Keratinocyte (primary cell): Measurements from ENCODE around the gene UFD1.

ENCODE experiments used
- EZH2 ChIP-seq: IDR thresholded peaks from one replicate; pipeline ENCODE4 v1.6.1; 2012; ENCODE audit warnings: inconsistent platforms, mild to moderate bottlenecking, low read length, moderate library complexity
- TF ChIP-seq, protein P1 (sequence below), 3 experiments: IDR thresholded peaks in 1 of 3; conservative IDR thresholded peaks in 1 of 3; optimal IDR thresholded peaks in 1 of 3; 2 replicates in 2 of 3; 3 replicates in 1 of 3; pipeline versions ENCODE3 to v1.5.1; 2011; ENCODE audit warnings: low read length in 3 of 3, mild to moderate bottlenecking in 3 of 3, moderate library complexity in 2 of 3, control low read depth in 1 of 3, inconsistent platforms in 1 of 3; ENCODE audit not compliant: insufficient read depth in 2 of 3; ENCODE audit errors: extremely low read depth in 1 of 3

DNA sequence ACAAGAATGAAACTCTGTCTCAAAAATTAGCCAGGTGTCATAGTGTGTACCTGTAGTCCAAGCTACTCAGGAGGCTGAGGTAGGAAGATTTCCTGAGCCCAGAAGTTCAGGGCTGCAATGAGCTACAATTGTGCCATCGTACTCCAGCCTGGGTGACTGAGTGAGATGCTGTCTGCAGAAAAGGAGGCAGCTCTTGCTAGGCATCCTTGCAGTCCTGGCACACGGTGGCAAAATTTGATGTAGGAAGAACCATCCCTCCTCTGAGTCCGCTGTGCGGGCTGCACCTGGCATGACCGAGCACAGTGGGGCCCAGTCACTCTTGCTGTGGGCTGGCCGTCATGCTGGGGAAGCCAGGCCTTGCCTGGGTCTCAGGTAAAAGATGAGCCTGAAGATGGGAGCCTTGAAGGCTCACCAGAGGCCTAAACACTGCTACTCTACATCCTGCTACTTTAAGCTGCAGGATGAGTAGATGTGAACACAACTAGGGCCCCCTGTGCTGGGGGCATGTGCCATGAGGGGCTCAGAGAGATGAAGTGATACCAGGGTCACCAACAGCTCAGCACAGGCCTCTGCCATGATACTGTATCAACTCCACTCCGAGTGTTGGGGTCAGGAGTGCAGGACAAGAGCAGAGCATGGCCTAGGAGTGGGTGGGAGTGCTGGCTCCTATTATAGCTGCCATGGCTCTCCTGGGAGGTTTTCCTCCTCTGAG, 19.3 kb upstream of the UFD1 start:
- TF ChIP-seq, protein P1, sequence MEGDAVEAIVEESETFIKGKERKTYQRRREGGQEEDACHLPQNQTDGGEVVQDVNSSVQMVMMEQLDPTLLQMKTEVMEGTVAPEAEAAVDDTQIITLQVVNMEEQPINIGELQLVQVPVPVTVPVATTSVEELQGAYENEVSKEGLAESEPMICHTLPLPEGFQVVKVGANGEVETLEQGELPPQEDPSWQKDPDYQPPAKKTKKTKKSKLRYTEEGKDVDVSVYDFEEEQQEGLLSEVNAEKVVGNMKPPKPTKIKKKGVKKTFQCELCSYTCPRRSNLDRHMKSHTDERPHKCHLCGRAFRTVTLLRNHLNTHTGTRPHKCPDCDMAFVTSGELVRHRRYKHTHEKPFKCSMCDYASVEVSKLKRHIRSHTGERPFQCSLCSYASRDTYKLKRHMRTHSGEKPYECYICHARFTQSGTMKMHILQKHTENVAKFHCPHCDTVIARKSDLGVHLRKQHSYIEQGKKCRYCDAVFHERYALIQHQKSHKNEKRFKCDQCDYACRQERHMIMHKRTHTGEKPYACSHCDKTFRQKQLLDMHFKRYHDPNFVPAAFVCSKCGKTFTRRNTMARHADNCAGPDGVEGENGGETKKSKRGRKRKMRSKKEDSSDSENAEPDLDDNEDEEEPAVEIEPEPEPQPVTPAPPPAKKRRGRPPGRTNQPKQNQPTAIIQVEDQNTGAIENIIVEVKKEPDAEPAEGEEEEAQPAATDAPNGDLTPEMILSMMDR (optimal IDR thresholded peaks at IDR 0.05 in 1 of 3, IDR thresholded peaks at IDR 0.05 in 1 of 3, conservative IDR thresholded peaks at IDR 0.05 in 1 of 3; ENCODE audit: extremely low read depth in 1 of 3, insufficient read depth in 2 of 3, low read length in 3 of 3): no peak
- TF ChIP-seq EZH2: no peak
